ENCODE data around the gene ADCY1. TPM values are rescaled to one million over a fixed set of nuclear protein-coding genes. Genes with fewer than 3 reads are reported as not detected.

ADCY1 gene
- polyA plus RNA-seq, 1 donor (not counting 4 experiments of a cell fraction or from before 2014, with no cell fraction given), result 0.54 TPM

GRCh38 chr7:45689011-45689796 is 115.0 kb downstream of the ADCY1 start:
- dilution Hi-C loops (cut with MboI; ENCODE audit: extremely low pct_ligation_motif_present, low sequenced_read_pairs), result no loop called here
- H3K9me3 ChIP-seq (ENCODE audit: control insufficient read depth, low read depth, low read length), result peaks cover 3% of the 10 kb centered on the region
- H3K9ac ChIP-seq (ENCODE audit: control insufficient read depth, extremely low read depth, insufficient read depth, low read length), result no peak overlapping the region
- H3K4me2 ChIP-seq (ENCODE audit: control insufficient read depth, extremely low read depth, insufficient read depth, low read depth, low read length), result no peak overlapping the region
- FAIRE-seq (peak; percentile 90), DNase-seq (ENCODE audit: low read depth, low spot score) (peak; percentile 5)
- no peak for TF ChIP-seq CTCF (optimal IDR thresholded peaks at IDR 0.05 in 1 of 3, IDR thresholded peaks at IDR 0.05 in 1 of 3, conservative IDR thresholded peaks at IDR 0.05 in 1 of 3; ENCODE audit: extremely low read depth in 1 of 3, insufficient read depth in 2 of 3, low read length in 3 of 3)
- no peak for TF ChIP-seq EZH2 (IDR thresholded peaks at IDR 0.05; ENCODE audit: low read length)
- H3K79me2 ChIP-seq (ENCODE audit: control insufficient read depth, insufficient read depth, low read length), result no peaks in the 10 kb centered on the region
- peaks cover 3% of the 10 kb centered on the region for H3K27me3 ChIP-seq (ENCODE audit: control insufficient read depth, extremely low read depth, insufficient read depth, low read length)
- H4K20me1 ChIP-seq (ENCODE audit: control insufficient read depth, extremely low read depth, insufficient read depth, low read length), result no peaks in the 10 kb centered on the region
- H3K4me1 ChIP-seq (ENCODE audit: control insufficient read depth, extremely low read depth, insufficient read depth, low read length), result peaks cover 11% of the 10 kb centered on the region
- H3K27ac ChIP-seq (ENCODE audit: control insufficient read depth, insufficient read depth, low read length), result peak overlapping the region; percentile 47
- H3K36me3 ChIP-seq (ENCODE audit: control insufficient read depth in 2 of 2, extremely low read depth in 1 of 2, insufficient read depth in 2 of 2, low read length in 2 of 2), result no peaks in the 10 kb centered on the region
- H2AFZ ChIP-seq (ENCODE audit: control insufficient read depth, low read length), result peak overlapping the region; percentile 80
- no peak overlapping the region for H3K4me3 ChIP-seq (ENCODE audit: control insufficient read depth in 2 of 3, extremely low read depth in 1 of 3, insufficient read depth in 2 of 3, low read depth in 1 of 3, low read length in 3 of 3)
- no peaks in the 10 kb centered on the region for H3K9me1 ChIP-seq (ENCODE audit: control insufficient read depth, extremely low read depth, insufficient read depth, low read length)

- Histone ChIP-seq H3K9me3 (ENCODE audit: control insufficient read depth, low read depth, low read length) (peaks cover 3% of the 10 kb centered on the region), H3K36me3 (ENCODE audit: control insufficient read depth in 2 of 2, extremely low read depth in 1 of 2, insufficient read depth in 2 of 2, low read length in 2 of 2) (no peaks in the 10 kb centered on the region), H4K20me1 (ENCODE audit: control insufficient read depth, extremely low read depth, insufficient read depth, low read length) (no peaks in the 10 kb centered on the region), H3K27me3 (ENCODE audit: control insufficient read depth, extremely low read depth, insufficient read depth, low read length) (peaks cover 3% of the 10 kb centered on the region), H3K4me3 (ENCODE audit: control insufficient read depth in 2 of 3, extremely low read depth in 1 of 3, insufficient read depth in 2 of 3, low read depth in 1 of 3, low read length in 3 of 3) (no peak overlapping the region), H3K4me2 (ENCODE audit: control insufficient read depth, extremely low read depth, insufficient read depth, low read depth, low read length) (no peak overlapping the region), H3K4me1 (ENCODE audit: control insufficient read depth, extremely low read depth, insufficient read depth, low read length) (peaks cover 11% of the 10 kb centered on the region), H3K9me1 (ENCODE audit: control insufficient read depth, extremely low read depth, insufficient read depth, low read length) (no peaks in the 10 kb centered on the region), H3K9ac (ENCODE audit: control insufficient read depth, extremely low read depth, insufficient read depth, low read length) (no peak overlapping the region), H2AFZ (ENCODE audit: control insufficient read depth, low read length) (peak overlapping the region; percentile 80), H3K79me2 (ENCODE audit: control insufficient read depth, insufficient read depth, low read length) (no peaks in the 10 kb centered on the region), H3K27ac (ENCODE audit: control insufficient read depth, insufficient read depth, low read length) (peak overlapping the region; percentile 47)
- TF ChIP-seq EZH2 (IDR thresholded peaks at IDR 0.05; ENCODE audit: low read length) (no peak), CTCF (optimal IDR thresholded peaks at IDR 0.05 in 1 of 3, IDR thresholded peaks at IDR 0.05 in 1 of 3, conservative IDR thresholded peaks at IDR 0.05 in 1 of 3; ENCODE audit: extremely low read depth in 1 of 3, insufficient read depth in 2 of 3, low read length in 3 of 3) (no peak)
- FAIRE-seq, result no peak
- no peak for DNase-seq (ENCODE audit: low read depth, low spot score)
- dilution Hi-C loops (cut with MboI; ENCODE audit: extremely low pct_ligation_motif_present, low sequenced_read_pairs), result no loop called here
These were observed 115.9 kb downstream of the ADCY1 start for GRCh38 chr7:45689797-45690761.
